GM12873 (cell line): ENCODE data around the gene CPNE4.

ENCODE experiments used
- CTCF ChIP-seq: IDR thresholded peaks from 2 replicates; pipeline ENCODE4 v1.5.1; 2012; ENCODE audit warnings: low read depth, mild to moderate bottlenecking, moderate library complexity, low read length, control low read depth; ENCODE audit not compliant: insufficient read depth; ENCODE audit errors: missing control alignments

CPNE4 gene

GRCh38 chr3:131586277-131586676 lies 448.5 kb downstream of the CPNE4 start:
- no peak for TF ChIP-seq CTCF

- TF ChIP-seq CTCF, result no peak
These were observed 452.4 kb downstream of the CPNE4 start for GRCh38 chr3:131582438-131582837.

GRCh38 chr3:131568460-131568859 lies 466.4 kb downstream of the CPNE4 start:
- TF ChIP-seq CTCF, result no peak

- TF ChIP-seq CTCF, result no peak
These were observed 470.0 kb downstream of the CPNE4 start for GRCh38 chr3:131564812-131565211.

- TF ChIP-seq CTCF, result no peak
These were observed 473.3 kb downstream of the CPNE4 start for GRCh38 chr3:131561511-131561910.

- no peak for TF ChIP-seq CTCF
These were observed 474.0 kb downstream of the CPNE4 start for GRCh38 chr3:131560795-131561194.

GRCh38 chr3:131555456-131555855 lies 479.4 kb downstream of the CPNE4 start:
- no peak for TF ChIP-seq CTCF
